PC-3 (cell line): ENCODE measurements around the gene P3H2. TPM values are rescaled to one million over a fixed set of nuclear protein-coding genes. Genes with fewer than 3 reads are reported as not detected.

ENCODE experiments used
- ATAC-seq: fragments of 200-7000 bp; cut with Tn5 transposase; 2 replicates; pipeline ENCODE4 v1.9.1; 2020; ENCODE audit warnings: mild to moderate bottlenecking, moderate library complexity
- BruUV-seq: library from RNA; stranded (reverse); fragments of 400-500 nt; replicated peaks from 2 replicates; lab custom pipeline; 2021; lab: Mats Ljungman, UMichigan
- CTCF ChIA-PET: fragments of 300-600 bp; sonication (Branson Sonifier 250); formaldehyde crosslinking; loops from one replicate; lab custom pipeline; 2022; ENCODE audit warnings: antibody characterized with exemption; lab: Charles Lee
- POLR2A ChIA-PET: fragments of 300-600 bp; sonication (Branson Sonifier 250); formaldehyde crosslinking; loops from one replicate; lab custom pipeline; 2022; ENCODE audit warnings: antibody characterized with exemption; ENCODE audit not compliant: unreplicated experiment; lab: Charles Lee
- DNase-seq: peaks from one replicate; pipeline ENCODE4 v3.0.0-alpha.2; 2015
- H2AFZ ChIP-seq: fragments of 300-600 bp; sonication (generic); 2 replicates; pipeline ENCODE4 v1.6.0; 2016; ENCODE audit warnings: antibody characterized with exemption, low read length
- H3F3A ChIP-seq: fragments of 300-600 bp; sonication (generic); one replicate; pipeline ENCODE4 v1.6.0; 2017; ENCODE audit warnings: antibody characterized with exemption, low read length, control low read depth, mild to moderate bottlenecking; ENCODE audit not compliant: unreplicated experiment
- H3K27ac ChIP-seq: fragments of 300-600 bp; sonication (generic); 2 replicates; pipeline ENCODE4 v1.5.1; 2016; ENCODE audit warnings: mild to moderate bottlenecking, low read length
- H3K27me3 ChIP-seq: fragments of 300-600 bp; sonication (generic); 2 replicates; pipeline ENCODE4 v1.6.1; 2016; ENCODE audit warnings: low read length, mixed read lengths
- H3K36me3 ChIP-seq: fragments of 300-600 bp; sonication (generic); 2 replicates; pipeline ENCODE4 v1.6.1; 2016; ENCODE audit warnings: low read depth, mixed run types, low read length, mixed read lengths
- H3K4me1 ChIP-seq: fragments of 300-600 bp; sonication (generic); 2 replicates; pipeline ENCODE4 v1.5.1; 2016; ENCODE audit warnings: low read length; ENCODE audit not compliant: insufficient read depth
- H3K4me2 ChIP-seq: fragments of 300-600 bp; sonication (generic); 2 replicates; pipeline ENCODE4 v1.6.0; 2016; ENCODE audit warnings: low read length
- H3K4me3 ChIP-seq: fragments of 300-600 bp; sonication (generic); 2 replicates; pipeline ENCODE4 v1.5.1; 2016; ENCODE audit warnings: mild to moderate bottlenecking, low read length, mixed read lengths
- H3K79me2 ChIP-seq: fragments of 300-600 bp; sonication (generic); 2 replicates; pipeline ENCODE4 v1.6.1; 2017; ENCODE audit warnings: low read length, mixed read lengths
- H3K9ac ChIP-seq: fragments of 300-600 bp; sonication (generic); 2 replicates; pipeline ENCODE4 v1.6.0; 2016; ENCODE audit warnings: mild to moderate bottlenecking, low read length
- H3K9me2 ChIP-seq: fragments of 300-600 bp; sonication (generic); replicated peaks from 2 replicates; pipeline ENCODE4 v1.6.1; 2016; ENCODE audit warnings: mixed run types, low read length, mixed read lengths
- H3K9me3 ChIP-seq: fragments of 300-600 bp; sonication (generic); 2 replicates; pipeline ENCODE4 v1.6.1; 2016; ENCODE audit warnings: low read length, mixed read lengths
- H4K20me1 ChIP-seq: fragments of 300-600 bp; sonication (generic); 2 replicates; pipeline ENCODE4 v1.6.1; 2016; ENCODE audit warnings: low read length, mixed read lengths
- EZH2 ChIP-seq: fragments of 300-600 bp; sonication (generic); IDR thresholded peaks from one replicate; pipeline ENCODE4 v1.6.1; 2017; ENCODE audit warnings: antibody characterized with exemption, mild to moderate bottlenecking, low read length; ENCODE audit not compliant: unreplicated experiment
- EZH2phosphoT487 ChIP-seq: fragments of 300-600 bp; sonication (generic); IDR thresholded peaks from 2 replicates; pipeline ENCODE4 v1.6.1; 2018; ENCODE audit warnings: mild to moderate bottlenecking, antibody characterized with exemption, low read length, borderline replicate concordance
- intact Hi-C: fragments of 100-400 bp; cut with micrococcal nuclease; formaldehyde crosslinking; loops from 2 replicates; pipeline ENCODE4 v1.9.0; 2023
- total RNA-seq: library from RNA; depleted of rRNA; stranded (reverse); fragments of >200 nt; gene quantifications from 2 replicates; pipeline ENCODE4 v1.2.3, GENCODE V29; 2014
- TF ChIP-seq, protein P1 (sequence below): fragments of 300-600 bp; sonication (generic); conservative IDR thresholded peaks from 2 replicates; pipeline ENCODE4 v1.5.1; 2017; ENCODE audit warnings: antibody characterized with exemption, low read depth, mild to moderate bottlenecking, low read length

The P3H2 gene
- total RNA-seq, 1 experiment from 2014 or later, result 4.5 TPM

DNA sequence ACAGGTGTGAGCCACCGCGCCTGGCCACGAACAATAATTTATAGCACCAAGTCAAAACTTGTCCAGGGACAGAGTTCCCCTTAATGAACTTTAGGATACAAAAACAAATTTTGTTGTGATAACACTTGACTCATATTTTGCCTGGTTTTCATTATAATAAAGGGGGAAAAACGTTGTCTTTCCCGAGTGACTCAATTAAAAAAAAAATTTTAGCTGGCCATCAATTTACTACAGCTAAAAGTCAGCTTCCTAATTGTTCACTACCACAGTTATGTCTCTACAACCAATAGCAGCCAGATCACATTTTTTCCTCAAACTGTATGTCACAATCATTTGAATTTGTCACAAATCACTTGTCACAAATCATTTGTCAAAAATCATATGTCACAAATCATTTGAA, 116.0 kb downstream of the P3H2 start:
- no peaks in the 10 kb centered on the region for H3K9me2 ChIP-seq
- intact Hi-C loops, result no loop called here
- CTCF ChIA-PET, result interaction anchor here (0.6 kb wide), 1 partner anchor 10 kb away, joined by 4 read pairs; no protein-coding TSS in a partner anchor
- no peak overlapping the region for H3K4me2 ChIP-seq
- POLR2A ChIA-PET, result no interaction called here
- no peak overlapping the region for H3K4me3 ChIP-seq
- no peak overlapping the region for H3K27ac ChIP-seq
- ATAC-seq, result no peak
- no peaks in the 10 kb centered on the region for H3K79me2 ChIP-seq
- H2AFZ ChIP-seq, result no peak overlapping the region
- no peak overlapping the region for H3K9ac ChIP-seq
- no peaks in the 10 kb centered on the region for H3K9me3 ChIP-seq
- no peak for TF ChIP-seq EZH2phosphoT487
- TF ChIP-seq, protein P1, sequence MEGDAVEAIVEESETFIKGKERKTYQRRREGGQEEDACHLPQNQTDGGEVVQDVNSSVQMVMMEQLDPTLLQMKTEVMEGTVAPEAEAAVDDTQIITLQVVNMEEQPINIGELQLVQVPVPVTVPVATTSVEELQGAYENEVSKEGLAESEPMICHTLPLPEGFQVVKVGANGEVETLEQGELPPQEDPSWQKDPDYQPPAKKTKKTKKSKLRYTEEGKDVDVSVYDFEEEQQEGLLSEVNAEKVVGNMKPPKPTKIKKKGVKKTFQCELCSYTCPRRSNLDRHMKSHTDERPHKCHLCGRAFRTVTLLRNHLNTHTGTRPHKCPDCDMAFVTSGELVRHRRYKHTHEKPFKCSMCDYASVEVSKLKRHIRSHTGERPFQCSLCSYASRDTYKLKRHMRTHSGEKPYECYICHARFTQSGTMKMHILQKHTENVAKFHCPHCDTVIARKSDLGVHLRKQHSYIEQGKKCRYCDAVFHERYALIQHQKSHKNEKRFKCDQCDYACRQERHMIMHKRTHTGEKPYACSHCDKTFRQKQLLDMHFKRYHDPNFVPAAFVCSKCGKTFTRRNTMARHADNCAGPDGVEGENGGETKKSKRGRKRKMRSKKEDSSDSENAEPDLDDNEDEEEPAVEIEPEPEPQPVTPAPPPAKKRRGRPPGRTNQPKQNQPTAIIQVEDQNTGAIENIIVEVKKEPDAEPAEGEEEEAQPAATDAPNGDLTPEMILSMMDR, result no peak
- no peak for TF ChIP-seq EZH2
- H3K4me1 ChIP-seq, result peaks cover 36% of the 10 kb centered on the region
- no TSS peak for BruUV-seq
- H3K27me3 ChIP-seq, result no peaks in the 10 kb centered on the region
- H3K36me3 ChIP-seq, result no peaks in the 10 kb centered on the region
- no peaks in the 10 kb centered on the region for H3F3A ChIP-seq
- no peaks in the 10 kb centered on the region for H4K20me1 ChIP-seq
- DNase-seq, result no peak

- DNase-seq (peak; percentile 93), ATAC-seq (peak; percentile 98)
- no peak overlapping the region for H2AFZ ChIP-seq
- H3K4me3 ChIP-seq, result no peak overlapping the region
- H3K27ac ChIP-seq, result 0 out of 2 replicates have a peak overlapping the region, but pooled peaks have one; percentile 8
- no peaks in the 10 kb centered on the region for H3K27me3 ChIP-seq
- no peak for TF ChIP-seq EZH2phosphoT487
- no peak for TF ChIP-seq EZH2
- TF ChIP-seq, protein P1, result no peak
- H3K9me2 ChIP-seq, result no peaks in the 10 kb centered on the region
- no peaks in the 10 kb centered on the region for H4K20me1 ChIP-seq
- POLR2A ChIA-PET, result interaction anchor here (0.7 kb wide), 1 partner anchor 95 kb away, joined by 5 read pairs; no protein-coding TSS in a partner anchor
- H3K4me2 ChIP-seq, result peak overlapping the region; percentile 50
- no TSS peak for BruUV-seq
- H3K9ac ChIP-seq, result no peak overlapping the region
- H3K9me3 ChIP-seq, result no peaks in the 10 kb centered on the region
- H3K79me2 ChIP-seq, result no peaks in the 10 kb centered on the region
- no peaks in the 10 kb centered on the region for H3F3A ChIP-seq
- H3K36me3 ChIP-seq, result no peaks in the 10 kb centered on the region
- intact Hi-C loops, result loop anchor here (1.0 to 2.0 kb wide), 2 partner anchors 9 to 17 kb away; no protein-coding TSS in a partner anchor
- H3K4me1 ChIP-seq, result peaks cover 36% of the 10 kb centered on the region
- CTCF ChIA-PET, result interaction anchor here (0.6 kb wide), 1 partner anchor 128 kb away, joined by 3 read pairs; no protein-coding TSS in a partner anchor
Observed at GRCh38 chr3:190003681-190004123, 117.0 kb downstream of the P3H2 start.

GRCh38 chr3:190003068-190003467, 117.6 kb downstream of the P3H2 start:
- no peak for DNase-seq
- Histone ChIP-seq H3K27me3 (no peaks in the 10 kb centered on the region), H3K9me3 (no peaks in the 10 kb centered on the region), H3K4me1 (peaks cover 36% of the 10 kb centered on the region), H3K4me2 (peak overlapping the region; percentile 50), H3K27ac (no peak overlapping the region), H3K9me2 (no peaks in the 10 kb centered on the region), H3K4me3 (no peak overlapping the region), H3K79me2 (no peaks in the 10 kb centered on the region), H2AFZ (no peak overlapping the region), H3F3A (no peaks in the 10 kb centered on the region), H3K36me3 (no peaks in the 10 kb centered on the region), H4K20me1 (no peaks in the 10 kb centered on the region), H3K9ac (no peak overlapping the region)
- ATAC-seq, result no peak
- CTCF ChIA-PET, result no interaction called here
- intact Hi-C loops, result loop anchor here (1.0 to 2.0 kb wide), 2 partner anchors 9 to 16 kb away; no protein-coding TSS in a partner anchor
- POLR2A ChIA-PET, result no interaction called here
- BruUV-seq, result no TSS peak
- no peak for TF ChIP-seq EZH2
- TF ChIP-seq, protein P1, result no peak
- TF ChIP-seq EZH2phosphoT487, result no peak
